ENCODE results near the gene GNB1L. TPM values are rescaled to one million over a fixed set of nuclear protein-coding genes. Genes with fewer than 3 reads are reported as not detected.

Gene GNB1L
- total and polyA plus RNA-seq, 9 of the 15 experiments (the other 6 are each of a cell fraction or from before 2014, with no cell fraction given): 0.56 to 50.5 (median 10.2) TPM

DNA sequence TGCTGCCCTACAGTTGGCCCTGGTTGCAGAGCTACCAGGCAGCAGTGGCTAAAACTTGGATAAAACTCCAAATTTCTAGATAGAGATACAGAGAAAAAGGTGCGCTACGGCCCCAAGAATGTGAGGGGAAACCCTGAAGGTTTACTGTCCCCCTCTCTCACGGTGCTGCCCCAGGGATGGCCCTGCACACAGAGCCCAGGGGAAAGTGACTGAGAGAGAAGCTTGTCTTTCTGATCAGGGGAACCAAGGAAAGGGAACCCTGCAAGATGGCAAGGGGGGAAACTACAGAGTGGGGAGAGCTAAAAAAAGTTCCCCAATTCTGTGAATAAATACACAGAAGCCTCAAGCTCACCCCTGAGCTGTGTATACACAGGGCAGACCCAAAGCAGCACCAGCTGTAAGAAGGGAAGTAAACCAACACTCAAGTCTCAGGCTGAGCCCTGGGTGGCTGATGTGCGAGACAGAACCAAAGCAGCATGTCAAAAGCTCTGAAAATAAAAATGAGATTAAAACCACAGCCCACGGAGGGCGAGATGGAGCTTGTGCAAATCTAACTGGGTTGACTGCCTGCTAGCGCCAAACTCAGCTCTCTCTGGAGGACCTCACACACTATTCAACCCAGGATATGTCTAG lies 22.1 kb downstream of the GNB1L start (continued):
- TF ChIP-seq, protein P1, sequence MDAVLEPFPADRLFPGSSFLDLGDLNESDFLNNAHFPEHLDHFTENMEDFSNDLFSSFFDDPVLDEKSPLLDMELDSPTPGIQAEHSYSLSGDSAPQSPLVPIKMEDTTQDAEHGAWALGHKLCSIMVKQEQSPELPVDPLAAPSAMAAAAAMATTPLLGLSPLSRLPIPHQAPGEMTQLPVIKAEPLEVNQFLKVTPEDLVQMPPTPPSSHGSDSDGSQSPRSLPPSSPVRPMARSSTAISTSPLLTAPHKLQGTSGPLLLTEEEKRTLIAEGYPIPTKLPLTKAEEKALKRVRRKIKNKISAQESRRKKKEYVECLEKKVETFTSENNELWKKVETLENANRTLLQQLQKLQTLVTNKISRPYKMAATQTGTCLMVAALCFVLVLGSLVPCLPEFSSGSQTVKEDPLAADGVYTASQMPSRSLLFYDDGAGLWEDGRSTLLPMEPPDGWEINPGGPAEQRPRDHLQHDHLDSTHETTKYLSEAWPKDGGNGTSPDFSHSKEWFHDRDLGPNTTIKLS (IDR thresholded peaks at IDR 0.05; ENCODE audit: borderline replicate concordance, low read depth): no peak
- 0 out of 4 replicates have a peak, but pooled peaks of 1 of the 2 experiments have one; percentile 14 for TF ChIP-seq MLX (CRISPR knock-in tag; conservative IDR thresholded peaks at IDR 0.05)
- TF ChIP-seq ZBTB9 (CRISPR knock-in tag; IDR thresholded peaks at IDR 0.05): no peak
- TF ChIP-seq, protein P2, sequence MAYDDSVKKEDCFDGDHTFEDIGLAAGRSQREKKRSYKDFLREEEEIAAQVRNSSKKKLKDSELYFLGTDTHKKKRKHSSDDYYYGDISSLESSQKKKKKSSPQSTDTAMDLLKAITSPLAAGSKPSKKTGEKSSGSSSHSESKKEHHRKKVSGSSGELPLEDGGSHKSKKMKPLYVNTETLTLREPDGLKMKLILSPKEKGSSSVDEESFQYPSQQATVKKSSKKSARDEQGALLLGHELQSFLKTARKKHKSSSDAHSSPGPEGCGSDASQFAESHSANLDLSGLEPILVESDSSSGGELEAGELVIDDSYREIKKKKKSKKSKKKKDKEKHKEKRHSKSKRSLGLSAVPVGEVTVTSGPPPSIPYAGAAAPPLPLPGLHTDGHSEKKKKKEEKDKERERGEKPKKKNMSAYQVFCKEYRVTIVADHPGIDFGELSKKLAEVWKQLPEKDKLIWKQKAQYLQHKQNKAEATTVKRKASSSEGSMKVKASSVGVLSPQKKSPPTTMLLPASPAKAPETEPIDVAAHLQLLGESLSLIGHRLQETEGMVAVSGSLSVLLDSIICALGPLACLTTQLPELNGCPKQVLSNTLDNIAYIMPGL (CRISPR knock-in tag; IDR thresholded peaks at IDR 0.05): no peak
- no peak; the same call in 1 of the 2 replicates for TF ChIP-seq ZNF12 (CRISPR knock-in tag; IDR thresholded peaks at IDR 0.05)
- TF ChIP-seq, protein P3, sequence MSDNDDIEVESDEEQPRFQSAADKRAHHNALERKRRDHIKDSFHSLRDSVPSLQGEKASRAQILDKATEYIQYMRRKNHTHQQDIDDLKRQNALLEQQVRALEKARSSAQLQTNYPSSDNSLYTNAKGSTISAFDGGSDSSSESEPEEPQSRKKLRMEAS (CRISPR knock-in tag; IDR thresholded peaks at IDR 0.05): 0 out of 2 replicates have a peak, but pooled peaks have one; percentile 14
- no peak for TF ChIP-seq MAZ (CRISPR knock-in tag; conservative IDR thresholded peaks at IDR 0.05 in 1 of 2, IDR thresholded peaks at IDR 0.05 in 1 of 2)
- TF ChIP-seq MLLT1 (IDR thresholded peaks at IDR 0.05): no peak
- no peak for TF ChIP-seq POLR3A (IDR thresholded peaks at IDR 0.05; ENCODE audit: borderline replicate concordance, extremely low read depth, insufficient read depth, insufficient read length)
- TF ChIP-seq KDM2B (CRISPR knock-in tag; IDR thresholded peaks at IDR 0.05): 0 out of 2 replicates have a peak, but pooled peaks have one; percentile 23
